SK-N-SH (cell line): ENCODE results near the gene CSF3. TPM values are rescaled to one million over a fixed set of nuclear protein-coding genes. Genes with fewer than 3 reads are reported as not detected.

Source experiments
- CTCF ChIA-PET: fragments of 300-600, 350-600 bp; formaldehyde crosslinking; extraction: SDS; loops from one replicate; lab custom pipeline; 2021; lab: Yijun Ruan, JAX
- POLR2A ChIA-PET: fragments of 350-600 bp; sonication (Branson Sonifier 250); formaldehyde crosslinking; extraction: SDS; loops from one replicate; lab custom pipeline; 2020; ENCODE audit warnings: antibody characterized with exemption, inconsistent platforms; lab: Yijun Ruan, JAX
- DNase-seq: peaks from one replicate; pipeline ENCODE4 v3.0.0; 2012
- H2AFZ ChIP-seq: fragments of 200-600 bp; sonication (generic); 2 replicates; pipeline ENCODE4 v1.8.1; 2016; ENCODE audit warnings: antibody characterized with exemption, mild to moderate bottlenecking, low read depth
- H3F3A ChIP-seq: fragments of 200-600 bp; sonication (generic); replicated peaks from 2 replicates; pipeline ENCODE3; 2016; ENCODE audit warnings: antibody characterized with exemption, mild to moderate bottlenecking; ENCODE audit not compliant: insufficient read depth
- H3K27ac ChIP-seq, 2 experiments: fragments of 200-500 bp in 1 of 2; fragments of 200-600 bp in 1 of 2; sonication (Bioruptor generic) in 1 of 2; sonication (generic), shearing (Covaris generic) in 1 of 2; 2 replicates each; pipeline versions ENCODE4 v1.5.1 to v1.6.1; 2014 to 2016; ENCODE audit warnings: low read depth in 2 of 2, inconsistent platforms in 1 of 2, low read length in 1 of 2, mild to moderate bottlenecking in 1 of 2, mixed read lengths in 1 of 2
- H3K27me3 ChIP-seq: fragments of 200-600 bp; sonication (generic), shearing (Covaris generic); 2 replicates; pipeline ENCODE4 v1.6.1; 2016; ENCODE audit warnings: mixed run types; ENCODE audit not compliant: insufficient read depth
- H3K36me3 ChIP-seq, 2 experiments: fragments of 200-500 bp in 1 of 2; fragments of 200-600 bp in 1 of 2; sonication (Bioruptor generic) in 1 of 2; sonication (generic) in 1 of 2; replicated peaks in 1 of 2; 2 replicates each; pipeline versions ENCODE3 to v1.5.1; 2014 to 2016; ENCODE audit warnings: low read length in 1 of 2, mild to moderate bottlenecking in 1 of 2; ENCODE audit not compliant: insufficient read depth in 2 of 2, control insufficient read depth in 1 of 2
- H3K4me1 ChIP-seq, 2 experiments: fragments of 200-500 bp in 1 of 2; fragments of 200-600 bp in 1 of 2; sonication (Bioruptor generic) in 1 of 2; sonication (generic), shearing (Covaris generic) in 1 of 2; 2 replicates each; pipeline versions ENCODE4 v1.5.1 to v1.6.1; 2014 to 2016; ENCODE audit warnings: low read depth in 1 of 2, low read length in 1 of 2, mixed run types in 1 of 2; ENCODE audit not compliant: insufficient read depth in 2 of 2, control insufficient read depth in 1 of 2
- H3K4me2 ChIP-seq: fragments of 200-600 bp; sonication (generic), shearing (Covaris generic); 2 replicates; pipeline ENCODE4 v1.6.1; 2017; ENCODE audit warnings: mixed run types
- H3K4me3 ChIP-seq, 2 experiments: fragments of 200-500 bp in 1 of 2; fragments of 200-600 bp in 1 of 2; sonication (Bioruptor generic) in 1 of 2; sonication (generic), shearing (Covaris generic) in 1 of 2; 2 replicates each; pipeline versions ENCODE4 v1.5.1 to v1.8.1; 2014 to 2016; ENCODE audit warnings: low read depth in 2 of 2, inconsistent platforms in 1 of 2, low read length in 1 of 2, mild to moderate bottlenecking in 1 of 2, mixed read lengths in 1 of 2, moderate library complexity in 1 of 2
- H3K79me2 ChIP-seq: fragments of 200-600 bp; sonication (generic); 2 replicates; pipeline ENCODE4 v1.8.1; 2017; ENCODE audit warnings: mild to moderate bottlenecking; ENCODE audit not compliant: insufficient read depth
- H3K9ac ChIP-seq: fragments of 200-600 bp; sonication (generic); 2 replicates; pipeline ENCODE4 v1.6.1; 2017; ENCODE audit warnings: mixed run types
- H3K9me2 ChIP-seq: fragments of 200-600 bp; sonication (generic); 2 replicates; pipeline ENCODE4 v1.6.1; 2017; ENCODE audit warnings: mixed run types
- H3K9me3 ChIP-seq: fragments of 200-600 bp; sonication (generic); 2 replicates; pipeline ENCODE4 v1.6.1; 2017; ENCODE audit warnings: mixed run types, mild to moderate bottlenecking, moderate library complexity
- H4K20me1 ChIP-seq: fragments of 200-600 bp; sonication (generic); 2 replicates; pipeline ENCODE4 v1.6.1; 2017; ENCODE audit warnings: mild to moderate bottlenecking, mixed run types; ENCODE audit not compliant: insufficient read depth
- CHD2 ChIP-seq: fragments of 150-350 bp; IDR thresholded peaks from 2 replicates; pipeline ENCODE4 v1.6.1; 2018; ENCODE audit warnings: low read length; ENCODE audit not compliant: partially characterized antibody
- ELF1 ChIP-seq: IDR thresholded peaks from 2 replicates; pipeline ENCODE4 v1.4.0; 2012
- FOSL2 ChIP-seq: IDR thresholded peaks from 2 replicates; pipeline ENCODE4 v1.4.0; 2012; ENCODE audit warnings: low read depth, mild to moderate bottlenecking, moderate library complexity, borderline replicate concordance
- FOXJ3 ChIP-seq: sonication (generic); formaldehyde crosslinking; IDR thresholded peaks from 2 replicates; pipeline ENCODE4 v1.5.1; 2020; ENCODE audit warnings: mild to moderate bottlenecking, missing genetic modification reagents
- FOXM1 ChIP-seq: IDR thresholded peaks from 2 replicates; pipeline ENCODE4 v1.4.0; 2012; ENCODE audit warnings: low read depth, mild to moderate bottlenecking
- GABPA ChIP-seq: IDR thresholded peaks from 2 replicates; pipeline ENCODE4 v1.4.0; 2012; ENCODE audit warnings: low read depth, mild to moderate bottlenecking
- MEF2A ChIP-seq: IDR thresholded peaks from 2 replicates; pipeline ENCODE4 v1.4.0; 2012; ENCODE audit warnings: low read depth, borderline replicate concordance
- NFIC ChIP-seq: IDR thresholded peaks from 2 replicates; pipeline ENCODE4 v1.4.0; 2012; ENCODE audit warnings: borderline replicate concordance
- POLR2AphosphoS5 ChIP-seq: IDR thresholded peaks from 2 replicates; pipeline ENCODE4 v1.6.1; 2012; ENCODE audit warnings: low read depth, low read length
- RAD21 ChIP-seq: IDR thresholded peaks from 2 replicates; pipeline ENCODE4 v1.6.1; 2012; ENCODE audit warnings: mild to moderate bottlenecking, low read length
- RFX5 ChIP-seq: IDR thresholded peaks from 2 replicates; pipeline ENCODE4 v1.6.1; 2012; ENCODE audit warnings: mild to moderate bottlenecking, improper control_type of control experiment, low read length
- RXRA ChIP-seq: IDR thresholded peaks from 2 replicates; pipeline ENCODE4 v1.4.0; 2012; ENCODE audit warnings: low read depth, mild to moderate bottlenecking, borderline replicate concordance
- SIN3A ChIP-seq: IDR thresholded peaks from 2 replicates; pipeline ENCODE4 v1.6.1; 2012; ENCODE audit warnings: low read depth, mild to moderate bottlenecking, low read length, moderate library complexity, borderline replicate concordance
- SMC3 ChIP-seq: IDR thresholded peaks from 2 replicates; pipeline ENCODE4 v1.6.1; 2012; ENCODE audit warnings: low read depth, low read length, improper control_type of control experiment
- TCF12 ChIP-seq: IDR thresholded peaks from 2 replicates; pipeline ENCODE4 v1.4.0; 2012
- YY1 ChIP-seq: IDR thresholded peaks from 2 replicates; pipeline ENCODE4 v1.4.0; 2012; ENCODE audit warnings: low read depth, mild to moderate bottlenecking
- WGBS: methylation state at CpG from one replicate; pipeline ENCODE4 v1.1.6; 2017; ENCODE audit warnings: low lambda C conversion rate; 5-methylcytosine and 5-hydroxymethylcytosine counted together
- polyA plus RNA-seq, 3 experiments: library from polyadenylated mRNA; depleted of rRNA; stranded (reverse); fragments of >200 nt; gene quantifications; 2 replicates each; pipeline ENCODE4 v1.2.3, GENCODE V29; 2012
- TF ChIP-seq, protein P1 (sequence below): IDR thresholded peaks from 2 replicates; pipeline ENCODE4 v1.6.1; 2012; ENCODE audit warnings: mild to moderate bottlenecking, low read depth, low read length, moderate library complexity
- TF ChIP-seq, protein P2 (sequence below): fragments of 150-350 bp; IDR thresholded peaks from 2 replicates; pipeline ENCODE4 v1.6.1; 2016; ENCODE audit warnings: mild to moderate bottlenecking, low read depth, low read length
- TF ChIP-seq, protein P3 (sequence below): fragments of 200-600 bp; sonication (generic); IDR thresholded peaks from 2 replicates; pipeline ENCODE4 v1.6.1; 2017; ENCODE audit warnings: antibody characterized with exemption, mild to moderate bottlenecking, moderate library complexity
- TF ChIP-seq, protein P4 (sequence below): IDR thresholded peaks from 2 replicates; pipeline ENCODE4; 2012

Gene CSF3
- polyA plus RNA-seq, 1 of the 3 experiments (the other 2 are of a cell fraction), result not detected

DNA sequence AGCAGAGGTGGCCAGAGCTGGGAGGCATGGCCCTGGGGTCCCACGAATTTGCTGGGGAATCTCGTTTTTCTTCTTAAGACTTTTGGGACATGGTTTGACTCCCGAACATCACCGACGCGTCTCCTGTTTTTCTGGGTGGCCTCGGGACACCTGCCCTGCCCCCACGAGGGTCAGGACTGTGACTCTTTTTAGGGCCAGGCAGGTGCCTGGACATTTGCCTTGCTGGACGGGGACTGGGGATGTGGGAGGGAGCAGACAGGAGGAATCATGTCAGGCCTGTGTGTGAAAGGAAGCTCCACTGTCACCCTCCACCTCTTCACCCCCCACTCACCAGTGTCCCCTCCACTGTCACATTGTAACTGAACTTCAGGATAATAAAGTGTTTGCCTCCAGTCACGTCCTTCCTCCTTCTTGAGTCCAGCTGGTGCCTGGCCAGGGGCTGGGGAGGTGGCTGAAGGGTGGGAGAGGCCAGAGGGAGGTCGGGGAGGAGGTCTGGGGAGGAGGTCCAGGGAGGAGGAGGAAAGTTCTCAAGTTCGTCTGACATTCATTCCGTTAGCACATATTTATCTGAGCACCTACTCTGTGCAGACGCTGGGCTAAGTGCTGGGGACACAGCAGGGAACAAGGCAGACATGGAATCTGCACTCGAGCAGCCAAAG is 2.3 kb downstream of the CSF3 start:
- CTCF ChIA-PET, result interaction anchor here (0.8 to 7.8 kb wide), 8 partner anchors 10 to 173 kb away, joined by 3 to 143 read pairs (median 16); no protein-coding TSS in a partner anchor
- POLR2A ChIA-PET, result no interaction called here

More for the DNA sequence above, 2.3 kb downstream of the CSF3 start:
- no peak overlapping the region for H3K4me2 ChIP-seq
- H3K4me3 ChIP-seq, result no peak overlapping the region
- no peak overlapping the region for H3K27ac ChIP-seq
- no peak for TF ChIP-seq FOXM1
- TF ChIP-seq RFX5, result no peak
- TF ChIP-seq, protein P1, sequence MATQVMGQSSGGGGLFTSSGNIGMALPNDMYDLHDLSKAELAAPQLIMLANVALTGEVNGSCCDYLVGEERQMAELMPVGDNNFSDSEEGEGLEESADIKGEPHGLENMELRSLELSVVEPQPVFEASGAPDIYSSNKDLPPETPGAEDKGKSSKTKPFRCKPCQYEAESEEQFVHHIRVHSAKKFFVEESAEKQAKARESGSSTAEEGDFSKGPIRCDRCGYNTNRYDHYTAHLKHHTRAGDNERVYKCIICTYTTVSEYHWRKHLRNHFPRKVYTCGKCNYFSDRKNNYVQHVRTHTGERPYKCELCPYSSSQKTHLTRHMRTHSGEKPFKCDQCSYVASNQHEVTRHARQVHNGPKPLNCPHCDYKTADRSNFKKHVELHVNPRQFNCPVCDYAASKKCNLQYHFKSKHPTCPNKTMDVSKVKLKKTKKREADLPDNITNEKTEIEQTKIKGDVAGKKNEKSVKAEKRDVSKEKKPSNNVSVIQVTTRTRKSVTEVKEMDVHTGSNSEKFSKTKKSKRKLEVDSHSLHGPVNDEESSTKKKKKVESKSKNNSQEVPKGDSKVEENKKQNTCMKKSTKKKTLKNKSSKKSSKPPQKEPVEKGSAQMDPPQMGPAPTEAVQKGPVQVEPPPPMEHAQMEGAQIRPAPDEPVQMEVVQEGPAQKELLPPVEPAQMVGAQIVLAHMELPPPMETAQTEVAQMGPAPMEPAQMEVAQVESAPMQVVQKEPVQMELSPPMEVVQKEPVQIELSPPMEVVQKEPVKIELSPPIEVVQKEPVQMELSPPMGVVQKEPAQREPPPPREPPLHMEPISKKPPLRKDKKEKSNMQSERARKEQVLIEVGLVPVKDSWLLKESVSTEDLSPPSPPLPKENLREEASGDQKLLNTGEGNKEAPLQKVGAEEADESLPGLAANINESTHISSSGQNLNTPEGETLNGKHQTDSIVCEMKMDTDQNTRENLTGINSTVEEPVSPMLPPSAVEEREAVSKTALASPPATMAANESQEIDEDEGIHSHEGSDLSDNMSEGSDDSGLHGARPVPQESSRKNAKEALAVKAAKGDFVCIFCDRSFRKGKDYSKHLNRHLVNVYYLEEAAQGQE, result no peak
- no peak for TF ChIP-seq GABPA
- no peak for TF ChIP-seq SMC3
- TF ChIP-seq, protein P2, sequence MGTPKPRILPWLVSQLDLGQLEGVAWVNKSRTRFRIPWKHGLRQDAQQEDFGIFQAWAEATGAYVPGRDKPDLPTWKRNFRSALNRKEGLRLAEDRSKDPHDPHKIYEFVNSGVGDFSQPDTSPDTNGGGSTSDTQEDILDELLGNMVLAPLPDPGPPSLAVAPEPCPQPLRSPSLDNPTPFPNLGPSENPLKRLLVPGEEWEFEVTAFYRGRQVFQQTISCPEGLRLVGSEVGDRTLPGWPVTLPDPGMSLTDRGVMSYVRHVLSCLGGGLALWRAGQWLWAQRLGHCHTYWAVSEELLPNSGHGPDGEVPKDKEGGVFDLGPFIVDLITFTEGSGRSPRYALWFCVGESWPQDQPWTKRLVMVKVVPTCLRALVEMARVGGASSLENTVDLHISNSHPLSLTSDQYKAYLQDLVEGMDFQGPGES, result no peak
- TF ChIP-seq POLR2AphosphoS5, result no peak
- TF ChIP-seq RAD21, result no peak
- TF ChIP-seq, protein P3, sequence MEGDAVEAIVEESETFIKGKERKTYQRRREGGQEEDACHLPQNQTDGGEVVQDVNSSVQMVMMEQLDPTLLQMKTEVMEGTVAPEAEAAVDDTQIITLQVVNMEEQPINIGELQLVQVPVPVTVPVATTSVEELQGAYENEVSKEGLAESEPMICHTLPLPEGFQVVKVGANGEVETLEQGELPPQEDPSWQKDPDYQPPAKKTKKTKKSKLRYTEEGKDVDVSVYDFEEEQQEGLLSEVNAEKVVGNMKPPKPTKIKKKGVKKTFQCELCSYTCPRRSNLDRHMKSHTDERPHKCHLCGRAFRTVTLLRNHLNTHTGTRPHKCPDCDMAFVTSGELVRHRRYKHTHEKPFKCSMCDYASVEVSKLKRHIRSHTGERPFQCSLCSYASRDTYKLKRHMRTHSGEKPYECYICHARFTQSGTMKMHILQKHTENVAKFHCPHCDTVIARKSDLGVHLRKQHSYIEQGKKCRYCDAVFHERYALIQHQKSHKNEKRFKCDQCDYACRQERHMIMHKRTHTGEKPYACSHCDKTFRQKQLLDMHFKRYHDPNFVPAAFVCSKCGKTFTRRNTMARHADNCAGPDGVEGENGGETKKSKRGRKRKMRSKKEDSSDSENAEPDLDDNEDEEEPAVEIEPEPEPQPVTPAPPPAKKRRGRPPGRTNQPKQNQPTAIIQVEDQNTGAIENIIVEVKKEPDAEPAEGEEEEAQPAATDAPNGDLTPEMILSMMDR, result no peak
- TF ChIP-seq, protein P4, sequence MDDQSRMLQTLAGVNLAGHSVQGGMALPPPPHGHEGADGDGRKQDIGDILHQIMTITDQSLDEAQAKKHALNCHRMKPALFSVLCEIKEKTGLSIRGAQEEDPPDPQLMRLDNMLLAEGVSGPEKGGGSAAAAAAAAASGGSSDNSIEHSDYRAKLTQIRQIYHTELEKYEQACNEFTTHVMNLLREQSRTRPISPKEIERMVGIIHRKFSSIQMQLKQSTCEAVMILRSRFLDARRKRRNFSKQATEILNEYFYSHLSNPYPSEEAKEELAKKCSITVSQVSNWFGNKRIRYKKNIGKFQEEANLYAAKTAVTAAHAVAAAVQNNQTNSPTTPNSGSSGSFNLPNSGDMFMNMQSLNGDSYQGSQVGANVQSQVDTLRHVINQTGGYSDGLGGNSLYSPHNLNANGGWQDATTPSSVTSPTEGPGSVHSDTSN, result no peak
- no peak for TF ChIP-seq RXRA
- no peak for TF ChIP-seq YY1
- no peak for TF ChIP-seq FOXJ3 (CRISPR knock-in tag)
- no peak for TF ChIP-seq FOSL2
- no peak for TF ChIP-seq ELF1
- TF ChIP-seq TCF12, result no peak
- no peak for TF ChIP-seq MEF2A
- TF ChIP-seq SIN3A, result no peak
- no peak for TF ChIP-seq CHD2
- no peak for TF ChIP-seq NFIC
- H3K4me1 ChIP-seq, result peaks cover 0 to 9% of the 10 kb centered on the region in 2 experiments; a peak in 2 of 4 replicates
- no peaks in the 10 kb centered on the region for H3K27me3 ChIP-seq
- 57% methylated on average over 15 of the region's 15 CpGs for WGBS
- DNase-seq, result peak; percentile 7
- H2AFZ ChIP-seq, result no peak overlapping the region
- no peak overlapping the region for H3K9ac ChIP-seq
- H3F3A ChIP-seq, result peaks cover 3% of the 10 kb centered on the region
- H3K9me3 ChIP-seq, result no peaks in the 10 kb centered on the region
- H3K79me2 ChIP-seq, result no peaks in the 10 kb centered on the region
- H3K36me3 ChIP-seq, result peaks cover 5 to 7% of the 10 kb centered on the region in 2 experiments
- H4K20me1 ChIP-seq, result no peaks in the 10 kb centered on the region
- H3K9me2 ChIP-seq, result no peaks in the 10 kb centered on the region
